ENCODE data around the gene CBFA2T3.
"Not testable (repeated sequence)": the region's sequence is repeated elsewhere in the genome, so short reads cannot be mapped to it uniquely, and the experiment has no call there.

The CBFA2T3 gene

GRCh38 chr16:88977018-88977811 is at the start of gene CBFA2T3:
Gene CBFA2T3, minus strand, starts transcription at chr16:88977207. Its CDS starts 400 bp downstream, at chr16:88976807.
- DNase-seq = no peak

- DNase-seq = no peak
Measured at GRCh38 chr16:89026121-89026612, 49.2 kb upstream of the CBFA2T3 start.

GRCh38 chr16:89025636-89026035 is 48.6 kb upstream of the CBFA2T3 start:
- no peak for DNase-seq

- DNase-seq = no peak
Measured at GRCh38 chr16:89024546-89025060, 47.6 kb upstream of the CBFA2T3 start.

- DNase-seq = no peak
Measured at GRCh38 chr16:89023621-89024511, 46.9 kb upstream of the CBFA2T3 start.

- DNase-seq = no peak
Measured at GRCh38 chr16:89023151-89023551, 46.1 kb upstream of the CBFA2T3 start.

GRCh38 chr16:89022051-89022836 is 45.2 kb upstream of the CBFA2T3 start:
- no peak for DNase-seq

- no peak for DNase-seq
Measured at GRCh38 chr16:89020925-89021595, 44.1 kb upstream of the CBFA2T3 start.

GRCh38 chr16:89020068-89020924 is 43.3 kb upstream of the CBFA2T3 start:
- no peak for DNase-seq

GRCh38 chr16:89019511-89019910 is 42.5 kb upstream of the CBFA2T3 start:
- DNase-seq = no peak

- DNase-seq = peak; percentile 4
Measured at GRCh38 chr16:89018282-89019158, 41.5 kb upstream of the CBFA2T3 start.

- DNase-seq = no peak
Measured at GRCh38 chr16:89017543-89018281, 40.7 kb upstream of the CBFA2T3 start.

- DNase-seq = not testable (repeated sequence)
Measured at GRCh38 chr16:89016561-89016960, 39.6 kb upstream of the CBFA2T3 start.

GRCh38 chr16:89015271-89015859 is 38.4 kb upstream of the CBFA2T3 start:
- no peak for DNase-seq

GRCh38 chr16:89014403-89015230 is 37.6 kb upstream of the CBFA2T3 start:
- no peak for DNase-seq

GRCh38 chr16:89013692-89014402 is 36.8 kb upstream of the CBFA2T3 start:
- no peak for DNase-seq

- no peak for DNase-seq
Measured at GRCh38 chr16:89013111-89013510, 36.1 kb upstream of the CBFA2T3 start.

All from T1000 (cell line).